Upper lobe of right lung (tissue), 1 donor: ENCODE data around the gene PON1. TPM values are rescaled to one million over a fixed set of nuclear protein-coding genes. Genes with fewer than 3 reads are reported as not detected.

ENCODE experiments used
- ATAC-seq: fragments of 200-7000 bp; cut with Tn5 transposase; one replicate; pipeline ENCODE4 v1.9.1; 2020; ENCODE audit warnings: mild to moderate bottlenecking, moderate library complexity
- DNase-seq: peaks from one replicate; pipeline ENCODE4 v3.0.0-alpha.2; 2020
- H3K27ac ChIP-seq: fragments of 200-600 bp; one replicate; pipeline ENCODE4 v1.8.0; 2022
- H3K27me3 ChIP-seq: fragments of 200-600 bp; one replicate; pipeline ENCODE4 v1.8.0; 2022; ENCODE audit warnings: mild to moderate bottlenecking
- H3K36me3 ChIP-seq: fragments of 200-600 bp; one replicate; pipeline ENCODE4 v1.8.0; 2022
- H3K4me1 ChIP-seq: fragments of 200-600 bp; one replicate; pipeline ENCODE4 v1.8.0; 2022
- H3K4me3 ChIP-seq: fragments of 200-600 bp; one replicate; pipeline ENCODE4 v1.8.0; 2022; ENCODE audit warnings: mild to moderate bottlenecking
- H3K9me3 ChIP-seq: fragments of 200-600 bp; one replicate; pipeline ENCODE4 v1.8.0; 2022
- CTCF ChIP-seq: fragments of 200-600 bp; IDR thresholded peaks from one replicate; pipeline ENCODE4 v1.8.0; 2022; ENCODE audit warnings: antibody characterized with exemption
- intact Hi-C: fragments of 100-400 bp; cut with DNase I; formaldehyde crosslinking; loops from one replicate; pipeline ENCODE4 v1.11.0; 2022
- total RNA-seq: library from RNA; stranded (reverse); fragmentation: NEBNext Ultra II Directional; extraction: Animal tissue kit (Norgen Biotek cat#: 25700); gene quantifications from one replicate; pipeline ENCODE4 v1.2.1, GENCODE V29; 2021
- donor health status: DM: no; HTN: yes; CAD: no; lungs with severe emphysema.

PON1 gene
- total RNA-seq, 1 donor from 2014 or later = 0.49 TPM

- ATAC-seq = no peak
- TF ChIP-seq CTCF = no peak
- Histone ChIP-seq H3K27me3 (no peaks in the 10 kb centered on the region), H3K27ac (no peak overlapping the region), H3K9me3 (no peaks in the 10 kb centered on the region), H3K4me1 (no peaks in the 10 kb centered on the region), H3K36me3 (no peaks in the 10 kb centered on the region), H3K4me3 (peak overlapping the region; percentile 42)
- intact Hi-C loops = no loop called here
- no peak for DNase-seq
Observed at GRCh38 chr7:95330961-95331337, 6.6 kb upstream of the PON1 start.

GRCh38 chr7:95330204-95330960 lies 6.0 kb upstream of the PON1 start:
- H3K4me3 ChIP-seq = peak overlapping the region; percentile 42
- no peaks in the 10 kb centered on the region for H3K9me3 ChIP-seq
- H3K4me1 ChIP-seq = no peaks in the 10 kb centered on the region
- no peaks in the 10 kb centered on the region for H3K36me3 ChIP-seq
- H3K27ac ChIP-seq = no peak overlapping the region
- DNase-seq (no peak), ATAC-seq (peak; percentile 49)
- TF ChIP-seq CTCF = no peak
- intact Hi-C loops = no loop called here
- H3K27me3 ChIP-seq = no peaks in the 10 kb centered on the region

GRCh38 chr7:95327356-95327755 lies 3.0 kb upstream of the PON1 start:
- DNase-seq (no peak), ATAC-seq (no peak)
- no peak overlapping the region for H3K4me3 ChIP-seq
- H3K4me1 ChIP-seq = no peaks in the 10 kb centered on the region
- H3K36me3 ChIP-seq = no peaks in the 10 kb centered on the region
- intact Hi-C loops = no loop called here
- peaks cover 6% of the 10 kb centered on the region for H3K27me3 ChIP-seq
- no peak overlapping the region for H3K27ac ChIP-seq
- H3K9me3 ChIP-seq = no peaks in the 10 kb centered on the region
- no peak for TF ChIP-seq CTCF

GRCh38 chr7:95323410-95324129 lies 762 bp downstream of the PON1 start:
- no peaks in the 10 kb centered on the region for H3K4me1 ChIP-seq
- H3K9me3 ChIP-seq = no peaks in the 10 kb centered on the region
- no peak overlapping the region for H3K4me3 ChIP-seq
- no peak for TF ChIP-seq CTCF
- ATAC-seq (no peak), DNase-seq (no peak)
- no peaks in the 10 kb centered on the region for H3K36me3 ChIP-seq
- H3K27me3 ChIP-seq = peaks cover 6% of the 10 kb centered on the region
- intact Hi-C loops = no loop called here
- no peak overlapping the region for H3K27ac ChIP-seq

GRCh38 chr7:95322854-95323253 lies 1.5 kb downstream of the PON1 start:
- Histone ChIP-seq H3K4me3 (no peak overlapping the region), H3K27me3 (peaks cover 6% of the 10 kb centered on the region), H3K36me3 (no peaks in the 10 kb centered on the region), H3K9me3 (no peaks in the 10 kb centered on the region), H3K27ac (no peak overlapping the region), H3K4me1 (no peaks in the 10 kb centered on the region)
- intact Hi-C loops = no loop called here
- DNase-seq (no peak), ATAC-seq (no peak)
- TF ChIP-seq CTCF = no peak
